WI38 (cell line): Measurements from ENCODE around the gene GSTA1.

ENCODE experiments used
- H3K4me3 ChIP-seq: 2 replicates; pipeline ENCODE4 v1.5.1; 2011; ENCODE audit warnings: low read depth, mild to moderate bottlenecking, control low read depth, low read length
- CTCF ChIP-seq: IDR thresholded peaks from 2 replicates; pipeline ENCODE4 v1.5.1; 2012; ENCODE audit warnings: low read depth, mild to moderate bottlenecking, control low read depth, low read length

Gene GSTA1

GRCh38 chr6:52741872-52742271 is 61.7 kb downstream of the GSTA1 start:
- no peak overlapping the region for H3K4me3 ChIP-seq
- no peak for TF ChIP-seq CTCF
